Neural cell (in vitro differentiated cells): ENCODE results near the gene KCNJ12.
"Not testable (repeated sequence)": the region's sequence is repeated elsewhere in the genome, so short reads cannot be mapped to it uniquely, and the experiment has no call there.

Experiments
- CTCF ChIP-seq: fragments of 450-650 bp; IDR thresholded peaks from 2 replicates; pipeline ENCODE4 v1.5.1; 2014; ENCODE audit warnings: antibody characterized with exemption, mild to moderate bottlenecking, moderate library complexity; ENCODE audit not compliant: poor library complexity, severe bottlenecking
- EZH2 ChIP-seq: fragments of 200-600, 300-800 bp; shearing (Covaris generic), sonication (generic); IDR thresholded peaks from 2 replicates; pipeline ENCODE4 v1.6.1; 2014; ENCODE audit warnings: antibody characterized with exemption, low read length, borderline replicate concordance, mild to moderate bottlenecking; ENCODE audit not compliant: insufficient read depth, poor library complexity, severe bottlenecking
- POLR2AphosphoS5 ChIP-seq: IDR thresholded peaks from 2 replicates; pipeline ENCODE4 v1.6.1; 2012
- TF ChIP-seq, protein P1 (sequence below): IDR thresholded peaks from 2 replicates; pipeline ENCODE4 v1.6.1; 2012; ENCODE audit warnings: borderline replicate concordance

DNA sequence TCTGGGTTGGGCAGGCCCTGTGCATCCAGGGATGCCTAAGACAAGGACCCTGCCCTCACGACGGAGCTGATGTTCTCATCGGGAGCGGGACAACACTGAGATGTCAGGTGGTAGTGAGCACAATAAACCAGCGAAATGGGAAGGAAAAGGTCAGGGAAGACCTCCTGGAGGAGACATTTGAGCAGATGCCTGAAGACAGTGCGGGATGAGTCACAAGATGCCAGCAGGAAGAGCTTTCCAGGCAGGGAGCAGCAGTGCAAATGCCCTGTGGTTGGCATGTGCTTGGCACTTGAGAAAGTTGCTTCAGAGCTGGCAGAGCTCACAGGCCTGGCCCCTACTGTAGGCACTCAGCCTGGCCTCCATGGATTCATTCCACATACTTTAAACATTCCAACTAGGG lies 28.5 kb upstream of the KCNJ12 start:
- not testable (repeated sequence) for TF ChIP-seq POLR2AphosphoS5, CTCF, EZH2
- TF ChIP-seq, protein P1, sequence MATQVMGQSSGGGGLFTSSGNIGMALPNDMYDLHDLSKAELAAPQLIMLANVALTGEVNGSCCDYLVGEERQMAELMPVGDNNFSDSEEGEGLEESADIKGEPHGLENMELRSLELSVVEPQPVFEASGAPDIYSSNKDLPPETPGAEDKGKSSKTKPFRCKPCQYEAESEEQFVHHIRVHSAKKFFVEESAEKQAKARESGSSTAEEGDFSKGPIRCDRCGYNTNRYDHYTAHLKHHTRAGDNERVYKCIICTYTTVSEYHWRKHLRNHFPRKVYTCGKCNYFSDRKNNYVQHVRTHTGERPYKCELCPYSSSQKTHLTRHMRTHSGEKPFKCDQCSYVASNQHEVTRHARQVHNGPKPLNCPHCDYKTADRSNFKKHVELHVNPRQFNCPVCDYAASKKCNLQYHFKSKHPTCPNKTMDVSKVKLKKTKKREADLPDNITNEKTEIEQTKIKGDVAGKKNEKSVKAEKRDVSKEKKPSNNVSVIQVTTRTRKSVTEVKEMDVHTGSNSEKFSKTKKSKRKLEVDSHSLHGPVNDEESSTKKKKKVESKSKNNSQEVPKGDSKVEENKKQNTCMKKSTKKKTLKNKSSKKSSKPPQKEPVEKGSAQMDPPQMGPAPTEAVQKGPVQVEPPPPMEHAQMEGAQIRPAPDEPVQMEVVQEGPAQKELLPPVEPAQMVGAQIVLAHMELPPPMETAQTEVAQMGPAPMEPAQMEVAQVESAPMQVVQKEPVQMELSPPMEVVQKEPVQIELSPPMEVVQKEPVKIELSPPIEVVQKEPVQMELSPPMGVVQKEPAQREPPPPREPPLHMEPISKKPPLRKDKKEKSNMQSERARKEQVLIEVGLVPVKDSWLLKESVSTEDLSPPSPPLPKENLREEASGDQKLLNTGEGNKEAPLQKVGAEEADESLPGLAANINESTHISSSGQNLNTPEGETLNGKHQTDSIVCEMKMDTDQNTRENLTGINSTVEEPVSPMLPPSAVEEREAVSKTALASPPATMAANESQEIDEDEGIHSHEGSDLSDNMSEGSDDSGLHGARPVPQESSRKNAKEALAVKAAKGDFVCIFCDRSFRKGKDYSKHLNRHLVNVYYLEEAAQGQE, result not testable (repeated sequence)
